Activated T-cell treated with anti-CD3 and anti-CD28 coated beads, Interleukin-2, amount 50 U/mL, for 4 hours (primary cell): ENCODE data around the gene GABRR3. TPM values are rescaled to one million over a fixed set of nuclear protein-coding genes. Genes with fewer than 3 reads are reported as not detected.

Experiments
- ATAC-seq, 2 donors: fragments of 200-7000 bp; cut with Tn5 transposase; one replicate each; pipeline ENCODE4 v1.10.0; 2021
- DNase-seq: peaks from one replicate; pipeline ENCODE4 v3.0.0-alpha.2; 2020
- H3K27me3 Mint-ChIP-seq: one replicate; pipeline ENCODE4 v1.8.0; 2021; ENCODE audit warnings: low read depth, mixed read lengths
- H3K36me3 Mint-ChIP-seq: one replicate; pipeline ENCODE4 v1.8.0; 2022; ENCODE audit warnings: mixed read lengths; ENCODE audit not compliant: insufficient read depth
- H3K4me1 Mint-ChIP-seq: one replicate; pipeline ENCODE4 v1.8.0; 2021; ENCODE audit warnings: low read depth, mixed read lengths
- H3K4me3 Mint-ChIP-seq: one replicate; pipeline ENCODE4 v1.8.0; 2021; ENCODE audit warnings: mild to moderate bottlenecking, moderate library complexity, mixed read lengths
- H3K9me3 Mint-ChIP-seq: one replicate; pipeline ENCODE4 v1.8.0; 2021; ENCODE audit warnings: mixed read lengths
- total RNA-seq, 3 donors: library from RNA; stranded (reverse); gene quantifications; one replicate each; pipeline ENCODE4 v1.2.1, GENCODE V29; 2021

The GABRR3 gene
- total RNA-seq, 3 donors from 2014 or later = not detected

DNA sequence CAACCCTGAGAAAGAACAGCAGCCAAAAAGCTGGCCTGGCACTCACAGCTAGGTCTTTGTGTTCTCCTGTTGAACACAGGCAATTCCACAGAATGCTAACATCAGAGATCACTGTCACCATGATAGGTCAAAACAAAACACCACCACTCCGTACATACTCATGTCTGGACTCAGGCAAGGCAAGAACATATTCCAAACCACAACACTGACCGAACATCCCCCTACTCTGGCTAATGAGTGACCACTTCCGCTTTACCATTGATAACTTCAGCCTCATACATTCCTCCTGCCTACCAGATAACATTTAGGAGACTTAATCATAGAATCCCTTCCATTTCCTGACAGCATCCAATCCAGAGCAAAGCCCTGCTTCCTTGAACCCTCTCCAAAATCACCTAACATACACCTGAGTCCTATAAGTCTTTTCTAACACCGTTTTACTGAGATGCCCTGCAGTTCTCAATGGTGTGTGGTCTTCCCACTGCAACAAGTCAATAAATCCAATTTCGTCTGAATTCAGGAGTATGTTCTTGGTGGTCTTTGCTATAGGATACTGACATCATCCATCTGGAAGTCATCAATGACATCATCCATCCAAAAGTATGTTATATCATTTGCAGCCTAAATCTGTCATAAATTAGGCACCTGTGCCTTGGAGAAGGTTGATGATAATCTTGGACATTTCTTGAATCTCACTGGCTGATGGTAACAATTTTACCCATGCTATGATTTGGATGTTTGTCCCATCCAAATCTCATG lies 86.6 kb downstream of the GABRR3 start:
- Mint-ChIP-seq H3K9me3 (no peaks in the 10 kb centered on the region), H3K4me3 (no peak overlapping the region), H3K36me3 (peaks cover 67% of the 10 kb centered on the region), H3K4me1 (no peaks in the 10 kb centered on the region), H3K27me3 (no peaks in the 10 kb centered on the region)
- no peak for ATAC-seq
- DNase-seq = no peak

DNA sequence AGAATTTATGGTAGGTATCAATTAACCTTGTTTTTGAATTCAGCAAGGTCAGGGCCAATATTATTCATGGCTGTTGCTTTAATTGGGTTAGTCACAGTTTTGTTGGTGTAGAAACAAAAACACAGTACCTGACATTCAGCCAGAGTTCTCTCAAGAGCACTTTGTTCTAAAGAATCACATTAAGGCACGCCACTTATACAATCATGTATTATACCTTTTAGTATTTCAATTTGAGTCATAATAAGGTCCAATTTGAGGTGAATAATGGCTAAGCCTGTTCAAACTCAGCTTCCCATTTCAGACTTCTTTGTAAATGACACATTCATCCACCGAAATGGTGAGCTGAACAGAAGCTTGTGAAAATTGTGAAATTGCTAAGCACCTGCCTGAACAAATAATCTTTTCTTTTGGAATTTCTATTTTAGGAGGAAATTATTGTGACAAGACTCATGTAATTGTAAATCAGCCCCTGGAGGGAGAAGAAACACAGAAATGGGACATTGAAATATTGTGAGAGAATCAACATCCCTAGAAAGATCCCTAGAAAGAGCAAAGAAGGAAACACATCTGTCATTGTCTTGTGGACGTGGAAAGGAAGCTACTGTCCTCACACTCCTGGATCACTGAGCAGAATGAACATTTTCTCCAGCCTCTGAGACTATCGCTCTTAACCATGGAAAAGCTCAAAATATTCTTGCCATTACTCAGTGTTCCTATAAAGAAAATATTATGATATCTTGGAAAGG lies 92.1 kb downstream of the GABRR3 start:
- DNase-seq (no peak), ATAC-seq (peak; percentile 60 to 63)
- H3K27me3 Mint-ChIP-seq = no peaks in the 10 kb centered on the region
- peaks cover 2% of the 10 kb centered on the region for H3K4me1 Mint-ChIP-seq
- H3K4me3 Mint-ChIP-seq = no peak overlapping the region
- H3K36me3 Mint-ChIP-seq = peaks cover 38% of the 10 kb centered on the region
- no peaks in the 10 kb centered on the region for H3K9me3 Mint-ChIP-seq

DNA sequence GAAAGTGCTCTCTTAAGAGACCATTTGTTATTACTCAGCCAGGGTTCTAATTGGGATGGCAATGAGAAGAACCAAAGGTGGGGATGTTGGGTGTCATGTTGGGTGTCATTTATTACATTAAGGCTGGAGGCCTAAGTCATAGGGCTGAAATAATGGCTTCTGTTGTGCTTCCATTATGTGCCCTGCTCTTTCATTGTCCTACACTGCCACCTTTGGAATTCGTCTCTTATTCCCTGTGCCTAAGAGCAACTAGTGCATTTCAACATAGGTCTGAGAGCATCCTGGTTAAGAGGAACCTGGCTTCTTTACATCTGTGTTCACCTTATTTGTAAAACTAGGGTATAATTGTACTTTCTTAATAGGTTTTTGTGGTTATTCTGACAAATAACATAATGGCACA lies 95.1 kb downstream of the GABRR3 start:
- peaks cover 2% of the 10 kb centered on the region for H3K4me1 Mint-ChIP-seq
- H3K36me3 Mint-ChIP-seq = peaks cover 28% of the 10 kb centered on the region
- H3K9me3 Mint-ChIP-seq = no peaks in the 10 kb centered on the region
- no peak for ATAC-seq
- DNase-seq = no peak
- H3K27me3 Mint-ChIP-seq = no peaks in the 10 kb centered on the region
- no peak overlapping the region for H3K4me3 Mint-ChIP-seq

DNA sequence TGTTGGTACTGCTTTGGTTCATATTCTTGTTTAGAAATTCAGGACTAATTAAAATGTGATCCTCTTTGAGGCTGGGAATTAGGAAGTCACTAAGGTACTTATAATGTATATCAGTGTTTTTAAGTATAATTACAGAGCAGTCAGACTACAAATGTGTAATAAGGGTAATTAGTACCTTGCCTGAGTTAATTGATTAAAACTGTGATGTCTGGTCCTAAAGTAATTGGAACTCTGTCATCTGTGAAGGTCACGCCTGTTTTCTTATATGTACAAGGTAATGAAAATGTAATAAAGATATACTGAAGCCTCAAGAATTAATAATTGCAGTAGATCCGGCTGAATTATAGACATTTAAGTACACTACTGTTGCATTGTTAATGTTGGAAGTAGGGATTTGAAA lies 95.7 kb downstream of the GABRR3 start:
- ATAC-seq = no peak
- peaks cover 26% of the 10 kb centered on the region for H3K36me3 Mint-ChIP-seq

DNA sequence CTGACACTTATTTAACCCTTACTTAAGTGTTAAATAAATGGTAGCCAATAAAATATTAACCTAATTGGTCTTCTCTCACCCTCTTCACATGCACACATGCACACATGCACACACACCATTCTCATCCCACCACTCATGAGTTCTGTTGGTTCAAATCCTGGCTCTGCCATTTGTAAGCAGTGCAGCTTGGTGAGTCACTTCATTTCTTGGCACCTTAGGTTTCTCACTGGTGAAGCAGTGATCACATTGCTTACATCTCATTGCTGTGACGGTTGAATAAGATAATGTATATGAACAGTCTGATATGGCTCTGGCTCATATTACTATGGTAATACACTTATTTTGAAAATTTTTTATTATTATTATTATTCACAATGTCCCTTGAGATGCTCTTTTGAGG lies 96.7 kb downstream of the GABRR3 start:
- no peaks in the 10 kb centered on the region for H3K9me3 Mint-ChIP-seq
- DNase-seq (no peak), ATAC-seq (no peak)
- H3K36me3 Mint-ChIP-seq = peaks cover 20% of the 10 kb centered on the region
- H3K4me1 Mint-ChIP-seq = peaks cover 2% of the 10 kb centered on the region
- H3K27me3 Mint-ChIP-seq = no peaks in the 10 kb centered on the region
- no peak overlapping the region for H3K4me3 Mint-ChIP-seq

More for the DNA sequence above, 95.7 kb downstream of the GABRR3 start:
- Mint-ChIP-seq H3K4me1 (peaks cover 2% of the 10 kb centered on the region), H3K4me3 (no peak overlapping the region), H3K27me3 (no peaks in the 10 kb centered on the region), H3K9me3 (no peaks in the 10 kb centered on the region)
- DNase-seq = no peak

DNA sequence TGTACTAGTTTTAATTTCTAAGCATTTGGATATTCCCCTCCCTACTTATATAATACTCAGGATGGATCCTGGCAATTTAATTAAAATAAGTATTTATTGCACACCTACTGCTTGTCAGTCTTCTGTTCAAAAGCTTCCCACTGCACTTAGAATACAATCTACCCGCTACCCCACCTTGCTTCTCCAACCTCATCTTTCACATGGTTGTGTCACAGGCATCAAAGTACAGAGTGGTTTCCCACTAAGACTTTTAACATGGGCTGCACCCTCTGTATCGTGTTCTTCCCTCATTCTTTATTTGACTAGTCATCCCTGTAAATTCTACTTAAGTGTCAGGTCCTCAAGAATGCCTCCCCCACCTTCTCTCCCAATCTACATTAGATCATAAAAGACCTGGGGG lies 97.9 kb downstream of the GABRR3 start:
- ATAC-seq (no peak), DNase-seq (no peak)
- H3K4me3 Mint-ChIP-seq = no peak overlapping the region
- H3K27me3 Mint-ChIP-seq = no peaks in the 10 kb centered on the region
- peaks cover 12% of the 10 kb centered on the region for H3K36me3 Mint-ChIP-seq
- H3K9me3 Mint-ChIP-seq = no peaks in the 10 kb centered on the region
- H3K4me1 Mint-ChIP-seq = no peaks in the 10 kb centered on the region

DNA sequence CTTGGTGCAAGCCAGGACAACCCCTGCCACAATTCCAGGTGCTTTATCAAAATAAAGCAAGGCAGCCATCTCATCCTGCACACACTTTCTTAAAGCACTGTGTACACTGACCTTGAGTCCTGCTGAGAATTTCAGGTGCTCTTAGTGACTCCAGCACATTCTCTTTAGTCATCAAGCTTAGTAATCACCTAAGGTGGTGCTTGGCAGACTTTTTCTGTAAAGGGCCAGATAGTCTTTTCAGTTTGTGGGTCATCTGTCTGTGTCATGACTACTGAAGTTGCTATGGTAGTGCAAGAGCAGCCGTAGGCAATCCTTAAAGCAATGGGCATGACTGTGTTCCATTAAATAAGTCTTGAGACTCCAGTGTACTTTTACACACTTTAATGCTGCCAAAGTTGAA lies 99.3 kb downstream of the GABRR3 start:
- no peak for DNase-seq
- ATAC-seq = no peak
- Mint-ChIP-seq H3K4me3 (no peak overlapping the region), H3K4me1 (no peaks in the 10 kb centered on the region), H3K27me3 (no peaks in the 10 kb centered on the region), H3K9me3 (peaks cover 2% of the 10 kb centered on the region), H3K36me3 (peaks cover 16% of the 10 kb centered on the region)

Other genes with a start within 250 kb of the GABRR3 start
- gene CRYBG3, start 213.3 kb downstream of the GABRR3 start, total RNA-seq = 1 to 10 TPM; 1.4 to 2.9 (median 2.3) TPM
- gene RIOX2, start 62.9 kb downstream of the GABRR3 start, total RNA-seq = 10 to 100 TPM; 51.2 to 61.3 (median 56.3) TPM
- gene OR5AC2, start 51.9 kb upstream of the GABRR3 start, total RNA-seq = not detected
- not detected for gene OR5H1, start 95.4 kb upstream of the GABRR3 start, total RNA-seq
- not detected for gene OR5H14, start 112.2 kb upstream of the GABRR3 start, total RNA-seq
- not detected for gene OR5H15, start 131.4 kb upstream of the GABRR3 start, total RNA-seq
- gene OR5H6, start 228.9 kb upstream of the GABRR3 start, total RNA-seq = not detected
- gene OR5H2, start 247.2 kb upstream of the GABRR3 start, total RNA-seq = not detected